ENCODE measurements around the gene CREB5. TPM values are rescaled to one million over a fixed set of nuclear protein-coding genes. Genes with fewer than 3 reads are reported as not detected.

The CREB5 gene
- total and polyA plus RNA-seq, 2 of the 8 experiments (the other 6 are each of a cell fraction or from before 2014, with no cell fraction given) = 2.4 to 2.7 TPM

- no peak overlapping the region for H4K5ac ChIP-seq (ENCODE audit: insufficient read length, low read depth, low read length)
- H3K36me3 ChIP-seq (ENCODE audit: control insufficient read depth in 2 of 4, insufficient read depth in 4 of 4, low read length in 3 of 4) = no peaks in the 10 kb centered on the region
- no peak for FAIRE-seq
- H2AK5ac ChIP-seq (ENCODE audit: low read depth, low read length) = no peak overlapping the region
- H3K9ac ChIP-seq (replicated peaks in 1 of 4; ENCODE audit: extremely low read depth in 1 of 4, low read depth in 3 of 4, low read length in 3 of 4) = no peak overlapping the region
- no peak overlapping the region for H3K27ac ChIP-seq (ENCODE audit: low read depth, low read length)
- no peak overlapping the region for H3K56ac ChIP-seq (replicated peaks; ENCODE audit: insufficient read length, low read depth, low read length)
- H2BK5ac ChIP-seq (ENCODE audit: low read depth, low read length) = no peak overlapping the region
- no peak overlapping the region for H3K23ac ChIP-seq (ENCODE audit: insufficient read length)
- no peak overlapping the region for H2BK15ac ChIP-seq (ENCODE audit: low read length)
- no peaks in the 10 kb centered on the region for H3K27me3 ChIP-seq (replicated peaks in 1 of 4; ENCODE audit: control insufficient read depth in 3 of 4, extremely low read depth in 1 of 4, insufficient read depth in 3 of 4, low read length in 3 of 4)
- no peak overlapping the region for H3K18ac ChIP-seq (ENCODE audit: extremely low read depth, low read length)
- no peak overlapping the region for H4K8ac ChIP-seq (ENCODE audit: extremely low read depth, insufficient read depth, low read length)
- peak overlapping the region; percentile 52; the same call in 1 of the 2 replicates for H2AFZ ChIP-seq (ENCODE audit: low read length)
- no peak overlapping the region for H2BK120ac ChIP-seq (replicated peaks; ENCODE audit: low read depth, low read length)
- no peaks in the 10 kb centered on the region for H3K4me1 ChIP-seq (replicated peaks in 1 of 4; ENCODE audit: control insufficient read depth in 3 of 4, insufficient read depth in 4 of 4, low read length in 3 of 4)
- H2BK20ac ChIP-seq (ENCODE audit: low read length) = no peak overlapping the region
- no peak overlapping the region for H3K14ac ChIP-seq (ENCODE audit: insufficient read length)
- H4K91ac ChIP-seq (replicated peaks; ENCODE audit: insufficient read length, low read length) = no peak overlapping the region
- no peaks in the 10 kb centered on the region for H3K9me3 ChIP-seq (ENCODE audit: insufficient read depth in 2 of 2, low read depth in 1 of 2, low read length in 1 of 2)
- H2BK12ac ChIP-seq (ENCODE audit: low read depth, low read length) = no peak overlapping the region
- no peak overlapping the region for H3K4ac ChIP-seq (replicated peaks; ENCODE audit: insufficient read length, low read depth, low read length)
- ChIA-PET CTCF (ENCODE audit: partially characterized antibody) (interaction anchor here (0.8 to 2.7 kb wide), 8 partner anchors 8 to 738 kb away, joined by 3 to 10 read pairs (median 3); no protein-coding TSS in a partner anchor), POLR2A (ENCODE audit: partially characterized antibody) (no interaction called here)
- H4K20me1 ChIP-seq (replicated peaks in 1 of 2; ENCODE audit: control insufficient read depth in 1 of 2, insufficient read depth in 2 of 2, low read length in 2 of 2) = no peaks in the 10 kb centered on the region
- no peaks in the 10 kb centered on the region for H3K79me1 ChIP-seq (ENCODE audit: low read depth, low read length)
- WGBS, 2 experiments (ENCODE audit: extremely low coverage in 1 of 2, insufficient coverage in 1 of 2, insufficient read length in 1 of 2, insufficient replicate concordance in 2 of 2, low coverage in 1 of 2, low lambda C conversion rate in 2 of 2, missing lambda C conversion rate in 1 of 2) = 80% methylated on average over 3 of the region's 3 CpGs; no CpG with 5 or more reads in 1 of the 2 experiments
- no peak overlapping the region for H3K4me2 ChIP-seq (ENCODE audit: insufficient read depth in 1 of 2, low read depth in 2 of 2, low read length in 2 of 2)
- H3K79me2 ChIP-seq (ENCODE audit: control insufficient read depth in 1 of 2, insufficient read depth in 2 of 2, low read length in 2 of 2) = no peaks in the 10 kb centered on the region
- no peak for DNase-seq (ENCODE audit: low read depth in 1 of 2, low spot score in 2 of 2)
- no peak overlapping the region for H3K4me3 ChIP-seq (ENCODE audit: extremely low read depth in 1 of 4, insufficient read depth in 2 of 4, low read depth in 3 of 4, low read length in 4 of 4)
- H3K23me2 ChIP-seq (ENCODE audit: low read depth, low read length) = no peaks in the 10 kb centered on the region
- TF ChIP-seq JUN (IDR thresholded peaks at IDR 0.05; ENCODE audit: low read depth, low read length) (no peak), JUND (IDR thresholded peaks at IDR 0.05; ENCODE audit: low read length) (no peak), CREB1 (IDR thresholded peaks at IDR 0.05) (no peak), CBX8 (IDR thresholded peaks at IDR 0.05; ENCODE audit: borderline replicate concordance, low read depth, low read length) (no peak), SP2 (IDR thresholded peaks at IDR 0.05; ENCODE audit: low read length) (no peak), EZH2 (IDR thresholded peaks at IDR 0.05; ENCODE audit: low read depth, low read length, severe bottlenecking) (no peak), KDM5A (IDR thresholded peaks at IDR 0.05; ENCODE audit: low read length) (no peak), CTCF (IDR thresholded peaks at IDR 0.05; ENCODE audit: control extremely low read depth in 1 of 3, insufficient read depth in 1 of 3, low read depth in 1 of 3, low read length in 3 of 3) (no peak), RAD21 (IDR thresholded peaks at IDR 0.05 in 1 of 2, conservative IDR thresholded peaks at IDR 0.05 in 1 of 2; ENCODE audit: low read depth in 2 of 2, low read length in 2 of 2) (no peak), SP4 (IDR thresholded peaks at IDR 0.05; ENCODE audit: low read length) (no peak), RNF2 (IDR thresholded peaks at IDR 0.05; ENCODE audit: borderline replicate concordance, low read depth, low read length, missing control alignments, poor library complexity, severe bottlenecking) (no peak), BCL11A (IDR thresholded peaks at IDR 0.05; ENCODE audit: low read depth in 2 of 2, low read length in 2 of 2) (no peak)
Measured at GRCh38 chr7:28390426-28390825, 21.9 kb upstream of the CREB5 start.
